Lung (tissue), 12 donors: ENCODE measurements around the gene FOXJ2. TPM values are rescaled to one million over a fixed set of nuclear protein-coding genes. Genes with fewer than 3 reads are reported as not detected.
A peak's percentile ranks its signal among the peaks of the same experiment; 100 is the strongest.

Experiments used
- ATAC-seq: fragments of 200-7000 bp; cut with Tn5 transposase; one replicate; pipeline ENCODE4 v1.9.1; 2020; ENCODE audit warnings: moderate number of reproducible peaks; ENCODE audit not compliant: insufficient read depth, low FRiP score
- DNase-seq, 3 donors: peaks; one replicate each; pipeline ENCODE4 v3.0.0-alpha.2; 2013 to 2017
- H3K27ac ChIP-seq, 2 donors: one replicate each; pipeline ENCODE4 v1.5.1; 2013; ENCODE audit warnings: mild to moderate bottlenecking in 2 of 2, moderate library complexity in 2 of 2, control low read depth in 1 of 2, inconsistent platforms in 1 of 2, low read depth in 1 of 2, low read length in 1 of 2
- H3K27me3 ChIP-seq, 3 donors: one replicate each; pipeline ENCODE4 v1.5.1; 2013; ENCODE audit warnings: low read length in 2 of 3; ENCODE audit not compliant: control insufficient read depth in 3 of 3, insufficient read depth in 3 of 3
- H3K36me3 ChIP-seq, 4 donors: one replicate each; pipeline ENCODE4 v1.5.1; 2013; ENCODE audit warnings: low read length in 4 of 4, mild to moderate bottlenecking in 1 of 4, moderate library complexity in 1 of 4; ENCODE audit not compliant: control insufficient read depth in 4 of 4, insufficient read depth in 4 of 4
- H3K4me1 ChIP-seq, 5 donors: one replicate each; pipeline ENCODE4 v1.5.1; 2013; ENCODE audit warnings: low read length in 5 of 5, mild to moderate bottlenecking in 2 of 5, moderate library complexity in 1 of 5; ENCODE audit not compliant: control insufficient read depth in 5 of 5, insufficient read depth in 5 of 5
- H3K4me3 ChIP-seq: one replicate; pipeline ENCODE4 v1.5.1; 2013; ENCODE audit warnings: mild to moderate bottlenecking, control low read depth, moderate library complexity
- H3K9ac ChIP-seq, 2 donors: one replicate each; pipeline ENCODE4 v1.5.1; 2013; ENCODE audit warnings: low read length in 2 of 2, control low read depth in 1 of 2; ENCODE audit not compliant: insufficient read depth in 1 of 2
- H3K9me3 ChIP-seq, 4 donors: one replicate each; pipeline ENCODE4 v1.5.1; 2013; ENCODE audit warnings: low read length in 3 of 4, mild to moderate bottlenecking in 1 of 4, moderate library complexity in 1 of 4; ENCODE audit not compliant: control insufficient read depth in 4 of 4, insufficient read depth in 3 of 4
- CTCF ChIP-seq: IDR thresholded peaks from 2 replicates; pipeline ENCODE4 v1.5.1; 2012; ENCODE audit warnings: mild to moderate bottlenecking; ENCODE audit errors: control extremely low read depth, extremely low read depth
- WGBS, 2 donors: extraction: QIAGEN DNeasy Blood & Tissue Kit; methylation state at CpG; one replicate each; pipeline ENCODE4 v1.1.7; 2013; 5-methylcytosine and 5-hydroxymethylcytosine counted together
- polyA plus RNA-seq, 2 donors: library from polyadenylated mRNA; stranded (reverse); fragments of 200-250 nt; gene quantifications; one replicate each; pipeline ENCODE4 v1.2.1, GENCODE V29; 2013
- total RNA-seq, 2 donors: library from RNA; depleted of rRNA in 1 of 2; stranded (reverse); fragments of >200 nt in 1 of 2; gene quantifications; one replicate each; pipeline ENCODE4 v1.2.1, GENCODE V29; 2014 to 2021
- donor health status: control.
- donor health status: control.
- donor health status: Bipolar disorder and iron deficiency.
- donor health status: healthy.
- donor health status: DM: yes; HTN: yes; CAD: no.

Gene FOXJ2
- total and polyA plus RNA-seq, 4 donors, result 8.3 to 16.7 (median 11.8) TPM

- WGBS, 2 donors, result 91 to 96% methylated on average over 2 of the region's 2 CpGs
- no peak for TF ChIP-seq CTCF
- Histone ChIP-seq H3K36me3 (peaks cover 13 to 40% (median 25%) of the 10 kb centered on the region in 4 donors), H3K9me3 (no peaks in the 10 kb centered on the region), H3K27ac (no peak overlapping the region), H3K27me3 (no peaks in the 10 kb centered on the region), H3K4me1 (peaks cover 0 to 9% (median 0%) of the 10 kb centered on the region in 5 donors), H3K9ac (no peak overlapping the region), H3K4me3 (no peak overlapping the region)
- DNase-seq (no peak), ATAC-seq (no peak)
Measured at GRCh38 chr12:8054816-8055215, 22.3 kb downstream of the FOXJ2 start.

DNA sequence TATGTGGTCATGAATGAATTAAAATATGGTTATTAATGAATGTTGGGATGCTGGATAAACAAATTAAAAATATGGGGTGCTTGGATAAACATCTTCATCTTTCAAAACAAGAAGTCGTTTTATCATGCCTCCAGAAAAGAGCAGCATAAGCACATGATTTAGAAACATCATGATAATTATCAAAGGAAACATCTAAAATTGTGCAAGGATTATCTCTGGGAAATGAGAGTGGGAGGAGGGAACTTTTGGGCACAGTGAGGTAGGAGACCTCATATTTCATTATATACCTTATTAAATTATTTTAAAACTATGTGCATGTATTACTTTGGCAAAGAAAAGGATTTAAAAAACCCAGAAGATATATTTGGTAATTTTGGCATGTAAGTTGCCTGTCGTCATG lies 24.8 kb downstream of the FOXJ2 start:
- no peaks in the 10 kb centered on the region for H3K27me3 ChIP-seq
- ATAC-seq, result no peak
- no peak overlapping the region for H3K9ac ChIP-seq
- DNase-seq, result no peak
- no peak overlapping the region for H3K27ac ChIP-seq
- H3K36me3 ChIP-seq, result peaks cover 4 to 28% (median 13%) of the 10 kb centered on the region in 4 donors
- H3K4me1 ChIP-seq, result peaks cover 0 to 9% (median 0%) of the 10 kb centered on the region in 5 donors
- no peak overlapping the region for H3K4me3 ChIP-seq
- no peak for TF ChIP-seq CTCF
- no peaks in the 10 kb centered on the region for H3K9me3 ChIP-seq
- WGBS, 2 donors, result 33 to 53% methylated on average over 2 of the region's 2 CpGs

DNA sequence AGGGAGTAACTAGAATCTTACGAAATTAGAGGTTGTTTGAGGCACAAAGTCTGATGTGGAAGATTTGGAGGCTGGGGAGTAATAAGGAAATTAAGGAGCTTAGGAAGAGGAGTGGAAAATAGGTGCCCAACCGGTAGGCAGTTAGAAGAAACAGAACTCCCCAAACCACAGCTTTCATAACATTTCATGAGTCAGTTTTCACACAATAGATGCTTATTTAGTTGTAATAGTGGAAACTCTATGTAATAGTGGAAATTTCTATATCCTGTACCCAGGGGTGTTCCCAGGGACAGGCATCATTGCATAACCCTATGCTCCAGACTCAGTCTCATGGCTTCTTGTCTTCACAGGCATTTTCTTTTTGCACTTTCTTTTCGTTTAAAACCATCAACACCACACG lies 25.3 kb downstream of the FOXJ2 start:
- H3K9ac ChIP-seq, result no peak overlapping the region
- H3K36me3 ChIP-seq, result peaks cover 0 to 25% (median 8%) of the 10 kb centered on the region in 4 donors
- DNase-seq, result peak in 1 of 3 donors; percentile 42

More for the DNA sequence above, 25.3 kb downstream of the FOXJ2 start:
- no peaks in the 10 kb centered on the region for H3K9me3 ChIP-seq
- H3K27me3 ChIP-seq, result no peaks in the 10 kb centered on the region
- no peak for TF ChIP-seq CTCF
- 28 to 51% methylated on average over 4 of the region's 4 CpGs for WGBS, 2 donors
- H3K4me3 ChIP-seq, result no peak overlapping the region
- peak; percentile 36 for ATAC-seq
- peaks cover 0 to 9% (median 0%) of the 10 kb centered on the region in 5 donors for H3K4me1 ChIP-seq
- H3K27ac ChIP-seq, result no peak overlapping the region
